Measurements from ENCODE around the gene ANKH. TPM values are rescaled to one million over a fixed set of nuclear protein-coding genes. Genes with fewer than 3 reads are reported as not detected.

The ANKH gene
- total and polyA plus RNA-seq, 10 of the 15 experiments (the other 5 are each of a cell fraction or from before 2014, with no cell fraction given), result 2.1 to 43.9 (median 14.4) TPM

- DNase-seq (ENCODE audit: low read depth, low spot score) (no peak), FAIRE-seq (no peak), ATAC-seq (no peak)
- Histone ChIP-seq H3K79me2 (ENCODE audit: control insufficient read depth, insufficient read depth, low read length) (no peaks in the 10 kb centered on the region; the same call in 1 of the 2 replicates), H3K4me3 (no peak overlapping the region), H2AFZ (ENCODE audit: control insufficient read depth, low read depth, low read length) (no peak overlapping the region), H3K4me1 (ENCODE audit: control insufficient read depth, insufficient read depth, low read length) (no peaks in the 10 kb centered on the region), H3K9me3 (replicated peaks; ENCODE audit: control insufficient read depth, insufficient read depth, low read length) (no peaks in the 10 kb centered on the region), H3K4me2 (ENCODE audit: control insufficient read depth, insufficient read depth) (no peak overlapping the region), H3K27ac (ENCODE audit: control insufficient read depth, insufficient read depth) (no peak overlapping the region), H4K20me1 (ENCODE audit: control insufficient read depth, insufficient read depth) (no peaks in the 10 kb centered on the region; the same call in 1 of the 2 replicates), H3K36me3 (ENCODE audit: control insufficient read depth in 2 of 2, insufficient read depth in 2 of 2, low read length in 1 of 2) (peaks cover 23 to 45% of the 10 kb centered on the region in 2 experiments), H3K9ac (ENCODE audit: control insufficient read depth, insufficient read depth, low read length) (no peak overlapping the region), H3K27me3 (replicated peaks in 1 of 2; ENCODE audit: control insufficient read depth in 2 of 2, insufficient read depth in 2 of 2, low read length in 1 of 2) (no peaks in the 10 kb centered on the region)
- no peak for TF ChIP-seq ESRRA (IDR thresholded peaks at IDR 0.05; ENCODE audit: low read length)
- TF ChIP-seq MEF2B (IDR thresholded peaks at IDR 0.05; ENCODE audit: partially characterized antibody, poor library complexity, severe bottlenecking), result no peak
- no peak for TF ChIP-seq SUPT20H (IDR thresholded peaks at IDR 0.05; ENCODE audit: borderline replicate concordance, control insufficient read depth, low read depth, low read length)
- TF ChIP-seq CREM (IDR thresholded peaks at IDR 0.05; ENCODE audit: low read depth), result no peak
- no peak for TF ChIP-seq WRNIP1 (IDR thresholded peaks at IDR 0.05; ENCODE audit: borderline replicate concordance, low read depth, low read length)
- TF ChIP-seq HDAC2 (IDR thresholded peaks at IDR 0.05), result no peak
- no peak for TF ChIP-seq SMC3 (IDR thresholded peaks at IDR 0.05; ENCODE audit: borderline replicate concordance, low read length)
- TF ChIP-seq ZBTB40 (IDR thresholded peaks at IDR 0.05; ENCODE audit: borderline replicate concordance), result no peak
- no peak for TF ChIP-seq MXI1 (IDR thresholded peaks at IDR 0.05; ENCODE audit: low read depth, low read length)
- TF ChIP-seq TCF7 (IDR thresholded peaks at IDR 0.05; ENCODE audit: borderline replicate concordance), result no peak
- TF ChIP-seq CREB1 (IDR thresholded peaks at IDR 0.05; ENCODE audit: low read depth), result no peak
- TF ChIP-seq PML (IDR thresholded peaks at IDR 0.05; ENCODE audit: low read length), result no peak
- TF ChIP-seq MTA2 (IDR thresholded peaks at IDR 0.05; ENCODE audit: low read depth), result no peak
- TF ChIP-seq IRF3 (IDR thresholded peaks at IDR 0.05), result no peak
- no peak for TF ChIP-seq JUNB (IDR thresholded peaks at IDR 0.05)
- no peak for TF ChIP-seq NR2F1 (conservative IDR thresholded peaks at IDR 0.05)
- TF ChIP-seq IRF5 (IDR thresholded peaks at IDR 0.05; ENCODE audit: borderline replicate concordance), result no peak
- BruUV-seq (replicated peaks), result no TSS peak
- WGBS (ENCODE audit: insufficient coverage, insufficient replicate concordance, low lambda C conversion rate, missing lambda C conversion rate), result 84% methylated on average over 8 of the region's 8 CpGs
- intact Hi-C loops (cut with micrococcal nuclease; ENCODE audit: unreplicated experiment), result no loop called here
- RAD21 ChIA-PET (ENCODE audit: unreplicated experiment), result no interaction called here
- CTCF ChIA-PET, result interaction anchor here (1.3 kb wide), 1 partner anchor 14 kb away, joined by 3 read pairs; no protein-coding TSS in a partner anchor
- POLR2A ChIA-PET, result no interaction called here
- SMC1A ChIA-PET (ENCODE audit: uncharacterized antibody, unreplicated experiment), result no interaction called here
- in situ Hi-C loops (cut with MboI), result loop anchor here (25.0 kb wide), 1 partner anchor 1762 kb away; the partner anchor contains the start of gene ZNF622
Measured at GRCh38 chr5:14699807-14700400, 171.7 kb downstream of the ANKH start.

All from GM12878 (cell line).